ENCODE results near the gene LIPJ.

GRCh38 chr10:88582411-88582805 lies 4.2 kb upstream of the LIPJ start:
- TF ChIP-seq POLR2A (IDR thresholded peaks at IDR 0.05) = no peak
- TF ChIP-seq CTCF (IDR thresholded peaks at IDR 0.05) = no peak

Data from thyroid gland (tissue), 4 donors.